GM12892 (cell line): ENCODE measurements around the gene SERGEF.

ENCODE experiments used
- DNase-seq: peaks from one replicate; pipeline ENCODE4 v3.0.0; 2011; ENCODE audit not compliant: insufficient read length
- FAIRE-seq: peaks from 2 replicates; lab custom pipeline; 2011; peaks lifted over from hg19 to GRCh38; lab: Jason Lieb, UNC
- POLR2A ChIP-seq: IDR thresholded peaks from 2 replicates; pipeline ENCODE4 v1.6.1; 2011; ENCODE audit warnings: low read depth, low read length, control low read depth
- POLR2AphosphoS5 ChIP-seq: IDR thresholded peaks from 2 replicates; pipeline ENCODE4 v1.6.1; 2011; ENCODE audit warnings: low read depth, low read length, control low read depth
- TAF1 ChIP-seq: IDR thresholded peaks from 2 replicates; pipeline ENCODE4 v1.6.1; 2011; ENCODE audit warnings: low read depth, mild to moderate bottlenecking, control low read depth, low read length, borderline replicate concordance

SERGEF gene

DNA sequence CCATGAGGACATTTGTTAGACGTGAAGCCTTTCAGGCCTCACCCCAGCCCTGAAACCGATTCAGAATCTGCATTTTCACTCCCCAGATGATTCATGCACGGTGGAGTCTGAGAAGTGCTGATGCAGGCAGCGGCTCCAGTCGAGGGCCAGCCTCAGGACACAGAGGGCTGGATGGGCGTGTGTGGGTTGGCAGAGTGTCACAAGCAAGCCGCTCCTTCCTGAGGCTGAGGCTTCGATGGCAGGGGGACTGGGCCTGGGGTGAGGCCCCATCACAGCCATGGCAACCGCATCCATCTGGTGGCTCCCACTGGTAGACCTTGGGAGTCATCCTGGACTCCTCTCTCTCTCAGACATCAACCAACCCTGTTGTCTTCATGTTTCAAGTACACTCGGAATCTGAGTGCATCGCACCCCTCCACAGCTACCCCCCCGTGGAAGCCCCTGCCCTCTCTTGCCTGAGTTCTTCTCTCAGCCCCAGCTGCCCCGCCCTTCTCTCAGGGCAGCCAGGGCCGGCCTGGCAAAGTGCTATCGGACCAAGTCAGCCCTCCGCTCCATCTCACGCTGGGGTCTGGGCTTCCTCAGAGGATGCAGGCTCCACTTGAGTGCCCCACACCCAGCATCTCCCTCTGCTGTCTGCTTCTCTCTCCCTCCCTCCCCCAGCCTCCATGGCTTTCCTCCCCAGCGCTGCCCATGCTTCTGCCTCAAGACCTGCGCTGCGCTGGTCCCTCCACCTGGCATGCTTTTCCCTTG, 267.6 kb downstream of the SERGEF start:
- DNase-seq (no peak), FAIRE-seq (no peak)
- TF ChIP-seq POLR2A (no peak), POLR2AphosphoS5 (no peak), TAF1 (no peak)

DNA sequence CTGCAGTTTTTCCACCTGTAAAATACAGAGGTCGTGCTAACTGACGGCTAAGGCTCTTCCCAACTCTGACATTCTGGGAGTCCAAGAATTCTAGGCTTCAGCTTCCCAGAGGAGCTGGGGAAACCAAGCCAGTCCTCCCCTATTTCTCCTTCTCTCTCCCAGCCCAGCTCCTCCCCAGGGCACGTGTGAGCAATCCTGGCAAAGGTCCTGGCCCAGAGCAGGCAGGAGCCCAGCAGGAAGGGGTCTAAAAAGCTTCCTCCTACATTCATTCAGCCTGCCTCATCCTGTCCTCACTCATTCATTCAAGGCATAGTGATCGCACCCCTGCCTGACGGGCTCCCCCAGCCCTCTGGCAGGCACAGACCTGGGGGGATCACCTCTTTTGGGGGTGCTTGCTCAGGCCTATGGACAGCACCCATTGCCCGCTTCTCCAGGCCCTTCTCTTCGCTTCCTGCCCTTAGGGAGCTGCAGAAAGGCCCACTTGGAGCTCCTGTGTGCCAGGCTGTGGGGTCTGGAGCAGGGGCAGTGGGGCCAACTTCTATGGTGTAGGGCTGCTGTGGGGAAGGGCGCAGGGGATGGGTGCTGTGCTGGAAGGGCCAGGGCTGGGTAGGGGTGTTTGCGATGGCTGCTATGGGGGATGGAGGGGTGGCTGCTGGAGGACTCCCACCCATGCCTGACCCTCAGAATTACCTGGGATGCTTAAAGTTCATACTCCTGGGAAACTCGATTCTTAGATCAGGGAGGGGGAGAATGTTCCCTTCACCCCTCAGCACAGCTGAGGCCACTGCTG, 268.5 kb downstream of the SERGEF start:
- DNase-seq = no peak
- FAIRE-seq = no peak
- no peak for TF ChIP-seq POLR2A
- TF ChIP-seq POLR2AphosphoS5 = no peak
- no peak for TF ChIP-seq TAF1

DNA sequence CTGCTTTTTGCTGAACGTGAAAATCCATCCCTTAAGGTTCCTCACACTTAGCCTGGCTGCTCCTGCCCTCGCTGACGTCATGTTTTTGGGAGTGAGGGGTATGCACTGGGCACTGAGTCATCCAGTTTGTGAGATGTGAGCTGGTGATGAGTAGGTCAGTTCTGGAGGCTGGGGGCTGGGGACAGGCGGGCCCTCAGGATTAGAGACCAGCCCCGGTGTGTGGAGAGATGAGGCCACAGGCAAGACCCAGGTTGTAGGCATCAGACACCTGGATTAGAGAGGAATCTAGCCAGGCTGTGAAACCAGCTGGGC, 269.1 kb downstream of the SERGEF start:
- TF ChIP-seq POLR2AphosphoS5 (no peak), POLR2A (no peak), TAF1 (no peak)
- DNase-seq (no peak), FAIRE-seq (no peak)

DNA sequence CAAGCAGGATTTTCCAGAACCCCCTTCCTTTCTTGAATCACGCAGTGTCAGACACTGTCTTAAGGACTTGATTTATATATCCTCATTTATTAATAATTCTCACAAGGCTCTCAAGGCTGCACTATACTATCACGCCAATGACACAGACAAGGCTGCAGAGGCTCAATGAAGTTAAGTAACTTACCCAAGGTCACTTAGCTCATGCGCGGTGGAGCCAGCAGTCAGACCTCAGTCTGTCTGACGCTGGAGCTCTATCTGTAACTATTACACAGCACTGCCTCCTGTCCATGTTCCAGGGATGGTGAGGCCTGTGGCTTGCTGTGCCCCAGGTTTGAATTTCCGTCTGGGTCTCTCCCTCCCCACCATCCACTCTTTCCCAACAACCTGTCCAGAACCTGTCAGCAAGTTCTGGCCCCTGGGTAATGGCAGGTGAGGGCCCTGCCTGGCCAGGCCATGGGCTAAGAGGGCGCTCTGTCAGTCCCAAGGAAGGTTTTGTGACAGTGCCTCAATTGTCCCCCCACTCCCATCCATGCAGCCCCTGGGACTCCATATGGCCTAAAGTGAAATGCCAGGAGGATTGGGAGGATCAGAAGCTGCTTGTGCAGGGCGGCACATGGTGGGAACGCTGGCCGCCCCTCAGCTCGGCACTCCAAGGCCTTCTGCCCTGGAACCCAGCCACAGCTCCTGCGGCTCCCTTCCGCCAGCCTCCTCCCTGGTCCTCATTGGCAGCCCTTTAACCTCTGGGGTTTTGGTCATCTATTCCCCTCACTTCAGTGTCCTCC, 269.6 kb downstream of the SERGEF start:
- DNase-seq (no peak), FAIRE-seq (no peak)
- TF ChIP-seq TAF1 (no peak), POLR2A (no peak), POLR2AphosphoS5 (no peak)

DNA sequence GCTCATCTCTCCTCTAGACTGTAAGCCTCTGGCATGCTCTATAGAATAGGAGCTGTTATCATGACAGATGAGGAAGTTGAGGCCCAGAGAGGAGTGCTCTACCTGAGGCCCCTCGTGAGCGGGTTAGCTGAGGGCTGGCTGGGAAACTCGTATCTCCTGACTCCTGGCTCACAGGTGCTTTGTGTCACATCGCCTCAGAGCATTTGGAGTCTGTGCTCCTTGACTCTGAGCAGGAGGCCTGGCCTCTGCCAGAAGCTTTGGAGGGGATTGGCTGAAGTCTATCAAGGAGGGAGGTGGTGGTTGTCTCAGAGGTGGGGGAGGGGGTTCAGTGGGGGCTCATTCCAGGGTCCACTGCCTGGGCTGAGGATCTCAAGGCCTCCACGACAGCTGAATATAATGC, 270.8 kb downstream of the SERGEF start:
- DNase-seq (no peak), FAIRE-seq (no peak)
- TF ChIP-seq POLR2A (no peak), POLR2AphosphoS5 (no peak)

DNA sequence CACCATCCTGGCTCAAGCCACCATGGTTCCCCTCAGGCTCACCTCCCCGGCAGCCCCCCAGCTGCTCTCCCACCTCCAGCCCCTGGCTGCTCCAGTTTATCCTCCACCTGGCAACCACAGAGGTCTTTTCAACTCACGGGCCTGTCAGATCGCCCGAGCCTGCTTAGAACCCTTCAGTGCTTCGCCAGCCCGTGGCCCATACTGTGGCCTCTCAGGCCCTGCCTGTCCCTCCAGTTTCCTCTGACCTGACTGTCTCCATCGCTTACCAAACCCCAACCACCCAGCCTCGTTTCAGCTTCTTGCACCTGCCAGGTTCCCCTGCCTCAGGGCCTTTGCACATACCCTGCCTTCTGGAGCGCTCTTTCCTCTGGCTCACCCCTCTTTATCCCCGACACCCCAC, 271.4 kb downstream of the SERGEF start:
- DNase-seq (no peak), FAIRE-seq (no peak)
- TF ChIP-seq TAF1 = no peak
- no peak for TF ChIP-seq POLR2AphosphoS5
- no peak for TF ChIP-seq POLR2A

DNA sequence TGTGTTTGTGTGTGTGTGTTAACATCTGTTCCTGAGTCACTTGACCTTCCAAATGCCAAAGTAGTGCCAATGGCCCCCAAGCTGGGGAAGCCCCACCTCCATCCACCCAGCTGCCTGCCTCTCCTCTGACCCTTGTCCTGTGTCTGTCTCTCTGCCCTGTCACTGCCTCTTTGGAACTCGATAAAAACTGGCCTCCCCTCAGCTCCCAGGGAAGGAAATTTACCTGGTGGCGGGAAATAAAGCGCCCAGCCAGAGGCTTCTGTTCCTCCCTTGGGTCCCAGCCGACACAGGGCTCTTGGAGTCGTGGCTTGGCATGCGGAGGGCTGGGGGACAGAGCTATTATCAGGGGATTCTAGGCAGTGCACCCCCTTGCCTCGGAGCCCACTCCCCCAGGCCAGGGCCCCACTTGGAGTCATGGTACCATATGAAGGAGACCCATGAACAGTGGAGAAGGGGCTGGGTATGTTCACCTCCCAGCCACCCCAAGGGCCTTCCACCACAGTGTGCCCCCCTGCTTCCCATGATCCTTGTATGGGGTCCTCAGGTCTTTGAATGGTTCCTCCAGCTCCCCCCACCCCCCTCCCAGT, 272.1 kb downstream of the SERGEF start:
- FAIRE-seq (no peak), DNase-seq (no peak)
- TF ChIP-seq POLR2AphosphoS5 = no peak
- no peak for TF ChIP-seq TAF1
- no peak for TF ChIP-seq POLR2A

DNA sequence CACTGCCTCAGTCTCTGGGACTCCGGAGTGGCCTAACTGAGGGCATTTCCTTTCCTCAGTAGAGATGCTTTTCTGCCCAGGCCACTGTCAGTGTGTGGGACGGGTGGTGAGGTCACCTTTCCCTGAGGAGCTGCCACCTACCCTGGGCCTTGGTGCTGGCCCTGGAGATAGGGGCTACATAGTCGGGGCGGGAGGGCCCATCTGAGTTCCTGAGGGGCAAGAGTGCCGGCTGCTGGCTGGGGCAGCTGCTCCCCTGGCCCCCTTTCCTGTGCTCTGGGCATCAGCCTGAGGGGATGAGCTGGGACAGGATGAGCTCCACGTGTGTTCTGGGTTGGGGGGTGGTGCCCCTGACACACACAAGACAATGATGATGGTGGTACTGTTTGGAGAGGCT, 272.9 kb downstream of the SERGEF start:
- no peak for TF ChIP-seq TAF1
- no peak for TF ChIP-seq POLR2A
- no peak for DNase-seq
- no peak for FAIRE-seq

DNA sequence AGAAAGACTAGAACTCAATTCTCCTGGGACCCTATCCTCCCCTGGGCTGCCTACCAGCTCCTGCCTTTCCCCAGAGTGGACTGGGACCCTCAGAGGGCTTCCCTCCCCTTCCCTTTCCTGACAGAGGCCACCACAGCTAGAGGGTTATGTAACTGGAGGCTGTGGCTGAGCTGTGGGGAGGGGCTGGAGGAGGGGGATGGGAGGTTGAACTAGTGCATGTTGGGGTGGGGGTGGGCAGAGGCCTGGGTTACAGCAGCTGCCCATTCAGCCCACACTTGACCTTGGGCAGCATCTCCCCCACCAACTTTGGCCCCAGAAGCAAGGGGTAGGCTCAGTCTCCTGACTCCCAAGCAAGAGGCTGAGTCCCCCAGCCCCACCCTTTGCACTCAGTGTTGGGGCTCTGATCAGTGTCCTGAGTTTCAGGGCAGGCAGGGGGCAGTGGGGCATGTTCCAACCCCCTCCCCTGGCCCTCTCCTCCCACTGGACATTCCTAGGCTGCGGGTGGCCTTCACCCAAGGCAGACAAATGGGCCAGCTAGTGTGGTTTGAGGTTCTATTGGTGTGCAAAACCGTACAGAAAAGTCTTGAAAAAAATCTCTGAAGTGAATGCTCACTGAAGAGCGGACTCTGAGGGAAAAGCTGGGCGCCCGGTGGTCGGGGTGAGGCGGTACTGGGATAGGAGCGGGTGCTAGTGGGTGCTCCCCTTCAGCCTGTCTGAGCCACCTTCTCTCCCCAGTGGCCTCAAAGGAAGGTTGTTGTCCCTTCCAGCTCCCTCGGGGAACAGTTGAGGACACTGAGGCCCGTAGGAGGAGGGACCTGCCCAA, 274.5 kb downstream of the SERGEF start:
- no peak for TF ChIP-seq POLR2A
- TF ChIP-seq POLR2AphosphoS5 = no peak
- no peak for TF ChIP-seq TAF1
- DNase-seq = no peak
- no peak for FAIRE-seq
